Measurements from ENCODE around the gene PSMB11. TPM values are rescaled to one million over a fixed set of nuclear protein-coding genes. Genes with fewer than 3 reads are reported as not detected.

The PSMB11 gene
- total RNA-seq, 1 experiment from 2014 or later, result not detected

GRCh38 chr14:23089498-23090253 is 47.7 kb downstream of the PSMB11 start:
- H2BK12ac ChIP-seq (ENCODE audit: insufficient read length, low read depth, low read length), result no peak overlapping the region
- WGBS (ENCODE audit: extremely low coverage, insufficient read length, low lambda C conversion rate), result no CpG with 5 or more reads among the region's 12 CpGs

More at GRCh38 chr14:23089498-23090253, 47.7 kb downstream of the PSMB11 start:
- H3K27me3 ChIP-seq (ENCODE audit: insufficient read depth, low read length), result no peaks in the 10 kb centered on the region
- H3K4ac ChIP-seq (ENCODE audit: low read depth, low read length), result no peak overlapping the region
- no peak overlapping the region for H3K23ac ChIP-seq (ENCODE audit: insufficient read length, low read depth, low read length)
- peaks cover 16% of the 10 kb centered on the region for H3K79me2 ChIP-seq (ENCODE audit: insufficient read depth, low read length)
- no peak overlapping the region for H2AK5ac ChIP-seq (ENCODE audit: insufficient read length, low read length)
- no peak overlapping the region for H2BK15ac ChIP-seq (ENCODE audit: low read depth, low read length)
- H3K79me1 ChIP-seq (ENCODE audit: insufficient read depth, low read depth, low read length, poor library complexity, severe bottlenecking), result peaks cover 3% of the 10 kb centered on the region
- Mint-ChIP-seq H3K36me3 (ENCODE audit: insufficient read depth in 1 of 3, low read depth in 3 of 3) (peaks cover 46 to 81% (median 78%) of the 10 kb centered on the region in 3 experiments; a peak in 6 of 7 replicates), H3K9me3 (no peaks in the 10 kb centered on the region), H3K27ac (no peak overlapping the region; a peak in 1 of 7 replicates), H3K4me3 (no peak overlapping the region), H3K27me3 (ENCODE audit: low read depth) (no peaks in the 10 kb centered on the region), H3K4me1 (peaks cover 6 to 7% of the 10 kb centered on the region in 2 experiments; a peak in 1 of 4 replicates)
- no peak for DNase-seq
- H4K91ac ChIP-seq (ENCODE audit: insufficient read length, low read depth, low read length), result no peak overlapping the region
- no peaks in the 10 kb centered on the region for H3K9me3 ChIP-seq (ENCODE audit: control insufficient read depth, low read depth, low read length)
- H3K27ac ChIP-seq (ENCODE audit: insufficient read length, low read depth, low read length), result no peak overlapping the region
- no peak overlapping the region for H3K18ac ChIP-seq (ENCODE audit: insufficient read length, low read depth, low read length)
- no peak overlapping the region for H2AFZ ChIP-seq (ENCODE audit: low read length)
- peaks cover 2% of the 10 kb centered on the region; the same call in 1 of the 2 replicates for H3K4me1 ChIP-seq (ENCODE audit: insufficient read depth, low read length)
- H3K9ac ChIP-seq (ENCODE audit: extremely low read depth, insufficient read length, low read length), result no peak overlapping the region
- H2BK5ac ChIP-seq (ENCODE audit: insufficient read length, low read length), result no peak overlapping the region
- H4K8ac ChIP-seq (replicated peaks; ENCODE audit: insufficient read length, low read depth, low read length), result no peak overlapping the region
- no peak overlapping the region for H3K14ac ChIP-seq (ENCODE audit: insufficient read depth, low read length)
- no peak for TF ChIP-seq CTCF (conservative IDR thresholded peaks at IDR 0.05)
- H4K5ac ChIP-seq (ENCODE audit: insufficient read length, low read depth, low read length), result no peak overlapping the region
- H2BK120ac ChIP-seq (ENCODE audit: low read depth, low read length, poor library complexity, severe bottlenecking), result no peak overlapping the region
- H4K20me1 ChIP-seq (ENCODE audit: control insufficient read depth, insufficient read depth, insufficient read length), result no peaks in the 10 kb centered on the region
- H3K4me2 ChIP-seq (ENCODE audit: insufficient read depth, insufficient read length, low read length), result no peak overlapping the region
- no peak overlapping the region for H3T11ph ChIP-seq (ENCODE audit: low read length)
- no peak overlapping the region for H2BK20ac ChIP-seq (ENCODE audit: low read depth, low read length, poor library complexity, severe bottlenecking)
- no peak overlapping the region for H3K56ac ChIP-seq (ENCODE audit: insufficient read length, low read depth, low read length)
- H3K23me2 ChIP-seq (ENCODE audit: insufficient read length, low read depth, low read length, poor library complexity, severe bottlenecking), result peaks cover 6% of the 10 kb centered on the region
